MM.1S (cell line): ENCODE measurements around the gene GPC3.

Source experiments
- DNase-seq: peaks from one replicate; pipeline ENCODE4 v3.0.0-alpha.2; 2015
- H2AFZ ChIP-seq: fragments of 300-600 bp; sonication (generic); 2 replicates; pipeline ENCODE4 v1.6.0; 2016; ENCODE audit warnings: antibody characterized with exemption, low read length
- H3F3A ChIP-seq: fragments of 300-600 bp; sonication (generic); 2 replicates; pipeline ENCODE4 v1.6.1; 2016; ENCODE audit warnings: mild to moderate bottlenecking, antibody characterized with exemption, low read length, moderate library complexity, mixed read lengths; ENCODE audit not compliant: insufficient read depth
- H3K27ac ChIP-seq: fragments of 300-600 bp; sonication (generic); 2 replicates; pipeline ENCODE4 v1.5.1; 2016; ENCODE audit warnings: mild to moderate bottlenecking, low read length
- H3K27me3 ChIP-seq: fragments of 300-600 bp; sonication (generic); replicated peaks from 2 replicates; pipeline ENCODE4 v1.6.0; 2016; ENCODE audit warnings: low read length; ENCODE audit not compliant: insufficient read depth
- H3K36me3 ChIP-seq: fragments of 300-600 bp; sonication (generic); replicated peaks from 2 replicates; pipeline ENCODE4 v1.6.1; 2016; ENCODE audit warnings: mild to moderate bottlenecking, low read length, mixed read lengths; ENCODE audit not compliant: insufficient read depth
- H3K4me1 ChIP-seq: fragments of 300-600 bp; sonication (generic); 2 replicates; pipeline ENCODE4 v1.6.1; 2016; ENCODE audit warnings: low read length, mixed read lengths
- H3K4me2 ChIP-seq: fragments of 300-600 bp; sonication (generic); 2 replicates; pipeline ENCODE4 v1.6.0; 2016; ENCODE audit warnings: low read depth, low read length
- H3K4me3 ChIP-seq: fragments of 300-600 bp; sonication (generic); 2 replicates; pipeline ENCODE4 v1.5.1; 2016; ENCODE audit warnings: low read length, mixed read lengths
- H3K79me2 ChIP-seq: fragments of 300-600 bp; sonication (generic); 2 replicates; pipeline ENCODE4 v1.6.1; 2016; ENCODE audit warnings: mixed run types, low read length, mixed read lengths
- H3K9ac ChIP-seq: fragments of 300-600 bp; sonication (generic); 2 replicates; pipeline ENCODE4 v1.6.1; 2016; ENCODE audit warnings: low read length, mixed read lengths
- H3K9me2 ChIP-seq: fragments of 300-600 bp; sonication (generic); replicated peaks from 2 replicates; pipeline ENCODE4 v1.6.1; 2016; ENCODE audit warnings: mild to moderate bottlenecking, low read length, mixed read lengths; ENCODE audit not compliant: insufficient read depth
- H3K9me3 ChIP-seq: fragments of 300-600 bp; sonication (generic); replicated peaks from 2 replicates; pipeline ENCODE4 v1.6.1; 2016; ENCODE audit warnings: mild to moderate bottlenecking, low read length, mixed read lengths; ENCODE audit not compliant: insufficient read depth
- H4K20me1 ChIP-seq: fragments of 300-600 bp; sonication (generic); 2 replicates; pipeline ENCODE4 v1.6.1; 2016; ENCODE audit warnings: mild to moderate bottlenecking, low read length, moderate library complexity, mixed read lengths; ENCODE audit not compliant: insufficient read depth
- CTCF ChIP-seq: fragments of 300-600 bp; sonication (generic); IDR thresholded peaks from 2 replicates; pipeline ENCODE4 v1.5.1; 2016; ENCODE audit warnings: antibody characterized with exemption, low read length, mixed read lengths
- EZH2 ChIP-seq: fragments of 300-600 bp; sonication (generic); optimal IDR thresholded peaks from 2 replicates; pipeline ENCODE3; 2017; ENCODE audit warnings: low read depth, mild to moderate bottlenecking, antibody characterized with exemption, low read length, mixed read lengths
- EZH2phosphoT487 ChIP-seq: fragments of 300-600 bp; sonication (generic); IDR thresholded peaks from 2 replicates; pipeline ENCODE4 v1.6.1; 2018; ENCODE audit warnings: antibody characterized with exemption, low read length

The GPC3 gene

DNA sequence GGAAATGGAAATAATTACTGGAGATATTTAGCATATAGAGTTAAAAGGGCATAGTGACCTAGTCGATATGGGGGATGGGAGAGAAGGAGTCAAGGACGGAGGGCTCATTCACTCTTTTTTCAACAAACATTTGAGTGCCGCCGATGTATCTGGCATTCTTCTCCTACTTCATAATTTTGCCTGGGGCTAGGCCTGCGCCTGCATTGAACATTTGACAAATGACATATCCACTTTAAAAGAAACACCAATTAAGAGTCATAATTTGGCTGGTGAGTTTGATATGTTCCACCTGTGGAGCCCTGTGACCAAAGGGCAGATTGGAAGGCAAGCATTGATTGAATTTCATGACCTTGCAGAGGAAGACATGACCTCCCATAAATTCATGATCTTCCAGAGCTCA lies 2.6 kb upstream of the GPC3 start:
- no peak for DNase-seq
- Histone ChIP-seq H3K9me2 (no peaks in the 10 kb centered on the region), H3K27me3 (no peaks in the 10 kb centered on the region), H3F3A (no peaks in the 10 kb centered on the region), H3K79me2 (no peaks in the 10 kb centered on the region), H4K20me1 (no peaks in the 10 kb centered on the region), H3K36me3 (no peaks in the 10 kb centered on the region), H3K27ac (no peak overlapping the region), H3K4me2 (no peak overlapping the region), H3K9me3 (no peaks in the 10 kb centered on the region), H3K4me3 (no peak overlapping the region), H3K9ac (no peak overlapping the region), H3K4me1 (no peaks in the 10 kb centered on the region), H2AFZ (no peak overlapping the region)
- TF ChIP-seq EZH2phosphoT487 (no peak), EZH2 (no peak)

- TF ChIP-seq EZH2phosphoT487 (no peak), CTCF (no peak), EZH2 (no peak)
- Histone ChIP-seq H3K79me2 (no peaks in the 10 kb centered on the region), H3F3A (no peaks in the 10 kb centered on the region), H3K4me3 (no peak overlapping the region), H2AFZ (no peak overlapping the region), H3K27me3 (no peaks in the 10 kb centered on the region), H3K9me2 (no peaks in the 10 kb centered on the region), H3K9ac (no peak overlapping the region), H3K9me3 (no peaks in the 10 kb centered on the region), H3K27ac (no peak overlapping the region), H3K4me2 (no peak overlapping the region), H4K20me1 (no peaks in the 10 kb centered on the region), H3K36me3 (no peaks in the 10 kb centered on the region), H3K4me1 (no peaks in the 10 kb centered on the region)
- no peak for DNase-seq
These were observed 1.8 kb upstream of the GPC3 start for GRCh38 chrX:133987188-133987587.

DNA sequence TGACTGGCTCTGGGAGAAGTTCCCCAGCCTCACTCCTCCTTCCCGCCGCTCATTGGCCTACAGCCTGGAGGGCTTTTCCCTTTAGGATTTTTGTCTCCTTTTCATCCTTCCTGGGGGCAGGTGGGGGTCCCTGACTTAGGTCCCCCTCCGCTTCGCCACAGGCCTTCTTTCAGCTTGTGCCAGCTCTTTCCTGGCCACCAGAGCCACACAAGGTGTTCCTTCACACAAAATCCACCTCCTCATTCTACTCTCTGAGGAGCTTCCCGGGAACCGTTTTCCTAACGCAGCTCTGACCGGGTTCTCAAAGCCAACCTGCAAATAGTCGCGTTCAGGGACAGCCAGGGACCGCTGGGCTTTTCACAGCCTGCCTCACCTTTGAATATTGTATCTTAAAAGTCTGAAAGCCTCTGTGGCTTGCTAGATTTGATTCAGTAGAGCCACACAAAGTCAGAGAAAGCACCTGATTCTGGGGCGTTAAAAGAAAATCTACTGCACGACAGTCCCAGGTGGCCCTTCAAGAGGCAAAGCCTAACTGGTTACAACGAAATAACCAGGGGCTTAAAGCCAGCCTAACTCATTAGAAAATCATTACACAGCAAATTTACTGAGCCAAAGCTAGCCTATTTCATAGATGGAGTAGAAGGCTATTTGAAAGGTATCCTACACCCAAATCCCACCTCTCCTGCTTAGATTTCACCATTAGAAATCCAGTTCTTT lies 731 bp upstream of the GPC3 start:
- TF ChIP-seq EZH2 (no peak), EZH2phosphoT487 (no peak), CTCF (no peak)
- no peaks in the 10 kb centered on the region for H3K27me3 ChIP-seq
- H3K4me1 ChIP-seq, result no peaks in the 10 kb centered on the region
- H3K4me2 ChIP-seq, result no peak overlapping the region
- no peak overlapping the region for H3K4me3 ChIP-seq
- no peak overlapping the region for H3K27ac ChIP-seq
- no peaks in the 10 kb centered on the region for H3K79me2 ChIP-seq
- no peaks in the 10 kb centered on the region for H3K9me3 ChIP-seq
- DNase-seq, result no peak
- no peaks in the 10 kb centered on the region for H4K20me1 ChIP-seq
- no peaks in the 10 kb centered on the region for H3K36me3 ChIP-seq
- no peak overlapping the region for H2AFZ ChIP-seq
- H3F3A ChIP-seq, result no peaks in the 10 kb centered on the region
- no peak overlapping the region for H3K9ac ChIP-seq
- no peaks in the 10 kb centered on the region for H3K9me2 ChIP-seq

DNA sequence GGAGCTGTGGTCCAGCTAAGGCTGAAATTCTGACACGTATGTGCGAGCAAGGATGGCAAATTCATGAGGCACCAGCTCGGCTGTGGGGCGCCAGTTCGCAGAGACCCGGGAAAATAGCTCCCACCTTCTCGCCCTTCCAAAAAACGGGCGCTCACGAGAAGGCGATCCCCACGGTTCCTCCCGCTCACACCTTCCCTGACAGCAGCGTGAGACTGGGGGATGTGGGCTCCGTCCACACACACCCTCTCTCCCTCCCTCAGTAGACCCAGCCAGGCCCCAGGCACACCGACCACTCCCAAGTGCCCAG lies 584 bp downstream of the GPC3 start:
- no peak overlapping the region for H3K27ac ChIP-seq
- H3K9ac ChIP-seq, result no peak overlapping the region
- H3K4me2 ChIP-seq, result no peak overlapping the region
- H3K36me3 ChIP-seq, result no peaks in the 10 kb centered on the region
- no peak overlapping the region for H3K4me3 ChIP-seq
- H3K9me2 ChIP-seq, result no peaks in the 10 kb centered on the region
- no peaks in the 10 kb centered on the region for H3K9me3 ChIP-seq
- H3K4me1 ChIP-seq, result no peaks in the 10 kb centered on the region
- no peak for TF ChIP-seq CTCF
- TF ChIP-seq EZH2, result no peak
- TF ChIP-seq EZH2phosphoT487, result no peak
- no peak overlapping the region for H2AFZ ChIP-seq
- no peak for DNase-seq
- no peaks in the 10 kb centered on the region for H3F3A ChIP-seq
- no peaks in the 10 kb centered on the region for H3K27me3 ChIP-seq
- no peaks in the 10 kb centered on the region for H4K20me1 ChIP-seq
- H3K79me2 ChIP-seq, result no peaks in the 10 kb centered on the region
